Endodermal cell (in vitro differentiated cells): ENCODE results near the gene MAVS. TPM values are rescaled to one million over a fixed set of nuclear protein-coding genes. Genes with fewer than 3 reads are reported as not detected.

Experiments used
- DNase-seq: peaks from one replicate; pipeline ENCODE4 v3.0.0-alpha.2; 2017
- H3K27ac ChIP-seq: 2 replicates; pipeline ENCODE4 v1.5.1; 2013; ENCODE audit warnings: mild to moderate bottlenecking, low read depth, low read length, moderate library complexity
- H3K27me3 ChIP-seq: 2 replicates; pipeline ENCODE4 v1.6.1; 2013; ENCODE audit warnings: mild to moderate bottlenecking, low read length, moderate library complexity; ENCODE audit not compliant: insufficient read depth, control insufficient read depth, poor library complexity, severe bottlenecking
- H3K36me3 ChIP-seq: 2 replicates; pipeline ENCODE4 v1.7.0; 2013; ENCODE audit warnings: mild to moderate bottlenecking, low read length, moderate library complexity; ENCODE audit not compliant: control insufficient read depth, insufficient read depth
- H3K4me1 ChIP-seq: one replicate; pipeline ENCODE4 v1.7.0; 2013; ENCODE audit warnings: low read length; ENCODE audit not compliant: control insufficient read depth, insufficient read depth
- H3K4me3 ChIP-seq: 2 replicates; pipeline ENCODE4 v1.5.1; 2013; ENCODE audit warnings: mild to moderate bottlenecking, low read length, moderate library complexity
- H3K9ac ChIP-seq: 2 replicates; pipeline ENCODE4 v1.6.1; 2013; ENCODE audit warnings: mild to moderate bottlenecking, low read length, moderate library complexity; ENCODE audit not compliant: poor library complexity, severe bottlenecking; ENCODE audit errors: extremely low read depth
- H3K9me3 ChIP-seq: 2 replicates; pipeline ENCODE4 v1.6.1; 2013; ENCODE audit warnings: mild to moderate bottlenecking, low read length, moderate library complexity; ENCODE audit not compliant: control insufficient read depth
- H3K27ac Mint-ChIP-seq: 2 replicates; pipeline ENCODE4 v1.8.0; 2020; ENCODE audit warnings: mixed read lengths
- H3K27me3 Mint-ChIP-seq: 2 replicates; pipeline ENCODE4 v1.8.0; 2021; ENCODE audit warnings: mild to moderate bottlenecking, mixed read lengths; ENCODE audit not compliant: insufficient read depth
- H3K36me3 Mint-ChIP-seq: 2 replicates; pipeline ENCODE4 v1.8.0; 2020; ENCODE audit warnings: low read depth, mixed read lengths
- H3K4me1 Mint-ChIP-seq: 2 replicates; pipeline ENCODE4 v1.8.0; 2020; ENCODE audit warnings: mixed read lengths
- H3K4me3 Mint-ChIP-seq: 2 replicates; pipeline ENCODE4 v1.8.0; 2020; ENCODE audit warnings: mild to moderate bottlenecking, moderate library complexity, mixed read lengths
- H3K9me3 Mint-ChIP-seq: 2 replicates; pipeline ENCODE4 v1.8.0; 2020; ENCODE audit warnings: mild to moderate bottlenecking, mixed read lengths
- WGBS, 2 experiments: methylation state at CpG; one replicate each; pipeline versions ENCODE4 v1.1.5 to v1.1.7; 2013; ENCODE audit warnings: missing lambda C conversion rate in 2 of 2, mixed read lengths in 1 of 2; ENCODE audit not compliant: insufficient coverage in 1 of 2, insufficient read length in 1 of 2; 5-methylcytosine and 5-hydroxymethylcytosine counted together
- total RNA-seq, 2 donors: library from RNA; stranded (reverse); fragmentation: NEBNext Ultra II Directional in 1 of 2; extraction: Animal tissue kit (Norgen Biotek cat#: 25700) in 1 of 2; gene quantifications; 2 replicates in 1 of 2; 3 replicates in 1 of 2; pipeline ENCODE4 v1.2.1, GENCODE V29; 2021
- TF ChIP-seq, protein P1 (sequence below): fragments of 200-600 bp; sonication (generic); conservative IDR thresholded peaks from 2 replicates; pipeline ENCODE4 v1.5.0; 2021; ENCODE audit warnings: antibody characterized with exemption, mild to moderate bottlenecking

Gene MAVS
- total RNA-seq, 2 donors from 2014 or later = 43.1 to 43.2 TPM

DNA sequence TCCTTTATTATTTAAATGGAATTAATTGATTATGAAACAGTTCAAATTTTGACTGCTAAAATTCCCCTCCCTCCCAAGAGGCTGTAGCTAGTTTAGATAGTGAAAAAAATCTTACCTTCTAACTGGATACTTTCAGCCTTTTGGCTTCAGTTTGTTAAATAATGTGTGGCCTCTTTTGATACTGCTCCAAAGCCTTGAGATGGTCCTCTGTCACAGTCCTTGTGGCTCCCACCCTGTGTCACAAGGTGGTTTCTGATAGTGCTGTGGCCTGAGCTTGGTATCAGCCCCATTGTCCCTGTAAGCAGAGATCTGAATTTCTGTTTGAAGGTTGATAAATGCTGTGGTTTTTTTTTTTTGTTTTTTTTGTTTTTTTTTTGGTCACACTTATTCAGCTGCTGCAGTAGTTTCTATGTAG is 63.3 kb downstream of the MAVS start:
- H3K4me1 Mint-ChIP-seq = peaks cover 2% of the 10 kb centered on the region
- H3K27me3 ChIP-seq = no peaks in the 10 kb centered on the region
- H3K4me3 Mint-ChIP-seq = no peak overlapping the region
- H3K36me3 ChIP-seq = peaks cover 71% of the 10 kb centered on the region
- TF ChIP-seq, protein P1, sequence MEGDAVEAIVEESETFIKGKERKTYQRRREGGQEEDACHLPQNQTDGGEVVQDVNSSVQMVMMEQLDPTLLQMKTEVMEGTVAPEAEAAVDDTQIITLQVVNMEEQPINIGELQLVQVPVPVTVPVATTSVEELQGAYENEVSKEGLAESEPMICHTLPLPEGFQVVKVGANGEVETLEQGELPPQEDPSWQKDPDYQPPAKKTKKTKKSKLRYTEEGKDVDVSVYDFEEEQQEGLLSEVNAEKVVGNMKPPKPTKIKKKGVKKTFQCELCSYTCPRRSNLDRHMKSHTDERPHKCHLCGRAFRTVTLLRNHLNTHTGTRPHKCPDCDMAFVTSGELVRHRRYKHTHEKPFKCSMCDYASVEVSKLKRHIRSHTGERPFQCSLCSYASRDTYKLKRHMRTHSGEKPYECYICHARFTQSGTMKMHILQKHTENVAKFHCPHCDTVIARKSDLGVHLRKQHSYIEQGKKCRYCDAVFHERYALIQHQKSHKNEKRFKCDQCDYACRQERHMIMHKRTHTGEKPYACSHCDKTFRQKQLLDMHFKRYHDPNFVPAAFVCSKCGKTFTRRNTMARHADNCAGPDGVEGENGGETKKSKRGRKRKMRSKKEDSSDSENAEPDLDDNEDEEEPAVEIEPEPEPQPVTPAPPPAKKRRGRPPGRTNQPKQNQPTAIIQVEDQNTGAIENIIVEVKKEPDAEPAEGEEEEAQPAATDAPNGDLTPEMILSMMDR = no peak
- peak overlapping the region; percentile 76 for H3K27ac Mint-ChIP-seq
- no peak overlapping the region for H3K4me3 ChIP-seq
- no peak overlapping the region for H3K27ac ChIP-seq
- H3K36me3 Mint-ChIP-seq = peaks cover 68% of the 10 kb centered on the region
- no peak overlapping the region for H3K9ac ChIP-seq
- H3K27me3 Mint-ChIP-seq = no peaks in the 10 kb centered on the region
- H3K9me3 ChIP-seq = no peaks in the 10 kb centered on the region
- H3K9me3 Mint-ChIP-seq = no peaks in the 10 kb centered on the region
- DNase-seq = no peak
- H3K4me1 ChIP-seq = no peaks in the 10 kb centered on the region

- Histone ChIP-seq H3K9ac (no peak overlapping the region), H3K27ac (no peak overlapping the region), H3K9me3 (no peaks in the 10 kb centered on the region), H3K36me3 (peaks cover 80% of the 10 kb centered on the region), H3K27me3 (no peaks in the 10 kb centered on the region), H3K4me3 (no peak overlapping the region), H3K4me1 (no peaks in the 10 kb centered on the region)
- no peak overlapping the region for H3K27ac Mint-ChIP-seq
- no peaks in the 10 kb centered on the region for H3K9me3 Mint-ChIP-seq
- no peak overlapping the region for H3K4me3 Mint-ChIP-seq
- DNase-seq = no peak
- H3K27me3 Mint-ChIP-seq = no peaks in the 10 kb centered on the region
- peaks cover 73% of the 10 kb centered on the region for H3K36me3 Mint-ChIP-seq
- WGBS, 2 experiments = 99 to 100% methylated on average over 1 to 2 of the region's 2 CpGs
- TF ChIP-seq, protein P1 = no peak
- peaks cover 2% of the 10 kb centered on the region for H3K4me1 Mint-ChIP-seq
These were observed 64.2 kb downstream of the MAVS start for GRCh38 chr20:3910853-3911252.

GRCh38 chr20:3911956-3912355 is 65.3 kb downstream of the MAVS start:
- Mint-ChIP-seq H3K36me3 (peaks cover 82% of the 10 kb centered on the region), H3K27me3 (no peaks in the 10 kb centered on the region), H3K9me3 (no peaks in the 10 kb centered on the region), H3K4me3 (no peak overlapping the region), H3K4me1 (peaks cover 2% of the 10 kb centered on the region), H3K27ac (peak overlapping the region; percentile 79)
- H3K9me3 ChIP-seq = no peaks in the 10 kb centered on the region
- 82 to 83% methylated on average over 2 of the region's 2 CpGs for WGBS, 2 experiments
- DNase-seq = no peak
- TF ChIP-seq, protein P1 = no peak
- H3K4me1 ChIP-seq = no peaks in the 10 kb centered on the region
- no peak overlapping the region for H3K4me3 ChIP-seq
- peaks cover 91% of the 10 kb centered on the region for H3K36me3 ChIP-seq
- no peak overlapping the region for H3K9ac ChIP-seq
- H3K27me3 ChIP-seq = no peaks in the 10 kb centered on the region
- H3K27ac ChIP-seq = no peak overlapping the region
